H1 (cell line): Measurements from ENCODE around the gene TSHZ2. TPM values are rescaled to one million over a fixed set of nuclear protein-coding genes. Genes with fewer than 3 reads are reported as not detected.

Source experiments
- BACH1 ChIP-seq: IDR thresholded peaks from 2 replicates; pipeline ENCODE4 v1.6.1; 2012; ENCODE audit warnings: low read length, improper control_type of control experiment
- CTCF ChIP-seq, 3 experiments: IDR thresholded peaks; 1 replicate in 2 of 3; 2 replicates in 1 of 3; pipeline versions ENCODE4 v1.5.1 to v1.6.1; 2011; ENCODE audit warnings: low read length in 3 of 3, mild to moderate bottlenecking in 3 of 3, inconsistent platforms in 2 of 3, low read depth in 1 of 3, moderate library complexity in 1 of 3; ENCODE audit not compliant: insufficient read depth in 1 of 3; ENCODE audit errors: control extremely low read depth in 1 of 3
- E2F6 ChIP-seq: IDR thresholded peaks from 2 replicates; pipeline ENCODE4 v1.6.1; 2012; ENCODE audit warnings: inconsistent platforms
- KDM4A ChIP-seq: IDR thresholded peaks from one replicate; pipeline ENCODE4 v1.7.1; 2012; ENCODE audit warnings: low read depth, mild to moderate bottlenecking, moderate library complexity, low read length, inconsistent platforms; ENCODE audit not compliant: severe bottlenecking
- POLR2A ChIP-seq, 2 experiments: IDR thresholded peaks; 1 replicate in 1 of 2; 2 replicates in 1 of 2; pipeline ENCODE4 v1.6.1; 2011; ENCODE audit warnings: low read depth in 2 of 2, low read length in 2 of 2, mild to moderate bottlenecking in 2 of 2; ENCODE audit errors: control extremely low read depth in 1 of 2
- RBBP5 ChIP-seq: IDR thresholded peaks from 2 replicates; pipeline ENCODE4 v1.7.1; 2012; ENCODE audit warnings: low read depth, mild to moderate bottlenecking, inconsistent platforms, low read length, moderate library complexity, borderline replicate concordance
- RFX5 ChIP-seq: IDR thresholded peaks from 2 replicates; pipeline ENCODE4 v1.6.1; 2011; ENCODE audit warnings: low read depth, low read length, improper control_type of control experiment, borderline replicate concordance
- SIN3A ChIP-seq, 2 experiments: IDR thresholded peaks in 1 of 2; conservative IDR thresholded peaks in 1 of 2; 2 replicates each; pipeline ENCODE4 v1.6.1; 2011 to 2012; ENCODE audit warnings: low read length in 2 of 2, improper control_type of control experiment in 1 of 2, low read depth in 1 of 2, mild to moderate bottlenecking in 1 of 2
- TAF1 ChIP-seq: IDR thresholded peaks from 2 replicates; pipeline ENCODE4 v1.6.1; 2011; ENCODE audit warnings: mild to moderate bottlenecking, low read depth, low read length
- YY1 ChIP-seq: IDR thresholded peaks from 2 replicates; pipeline ENCODE4 v1.6.1; 2011; ENCODE audit warnings: low read depth, mild to moderate bottlenecking, low read length
- polyA plus RNA-seq, 7 experiments: library from polyadenylated mRNA; depleted of rRNA in 3 of 7; stranded (reverse) in 5 of 7; unstranded in 2 of 7; fragments of >200 nt in 5 of 7; fragments of 200-250 nt in 2 of 7; gene quantifications; 1 replicate in 5 of 7; 2 replicates in 1 of 7; 4 replicates in 1 of 7; pipeline versions ENCODE4 v1.2.1 to v1.2.3, GENCODE V29; 2011 to 2013; ENCODE audit warnings: missing spikeins in 2 of 7, mixed read lengths in 2 of 7
- total RNA-seq: library from RNA; stranded (reverse); fragmentation: NEBNext Ultra II Directional; extraction: Animal tissue kit (Norgen Biotek cat#: 25700); gene quantifications from 2 replicates; pipeline ENCODE4 v1.2.1, GENCODE V29; 2021

TSHZ2 gene
- total and polyA plus RNA-seq, 2 of the 8 experiments (the other 6 are each of a cell fraction or from before 2014, with no cell fraction given): 0.14 to 0.30 TPM

- no peak for TF ChIP-seq KDM4A
- no peak for TF ChIP-seq SIN3A (conservative IDR thresholded peaks at IDR 0.05 in 1 of 2, IDR thresholded peaks at IDR 0.05 in 1 of 2; ENCODE audit: low read depth in 1 of 2, low read length in 2 of 2)
- TF ChIP-seq CTCF (IDR thresholded peaks at IDR 0.05; ENCODE audit: control extremely low read depth in 1 of 3, insufficient read depth in 1 of 3, low read depth in 1 of 3, low read length in 3 of 3): no peak
- no peak for TF ChIP-seq RBBP5
- no peak for TF ChIP-seq POLR2A (IDR thresholded peaks at IDR 0.05; ENCODE audit: control extremely low read depth in 1 of 2, low read depth in 2 of 2, low read length in 2 of 2)
- TF ChIP-seq BACH1: no peak
- no peak for TF ChIP-seq TAF1
- no peak for TF ChIP-seq E2F6
- no peak for TF ChIP-seq RFX5
- no peak for TF ChIP-seq YY1
Measured at GRCh38 chr20:53073636-53074415, 101.7 kb downstream of the TSHZ2 start (continued).
